A549 (cell line): ENCODE data around the gene PTCD3. TPM values are rescaled to one million over a fixed set of nuclear protein-coding genes. Genes with fewer than 3 reads are reported as not detected.

Experiments used
- ATAC-seq, 2 experiments: fragments of 200-7000 bp in 1 of 2; fragments of >200 bp in 1 of 2; cut with Nextera tagmentation in 1 of 2; cut with Tn5 transposase in 1 of 2; 3 replicates each; pipeline versions ENCODE4 v1.8.0 to v1.9.1; 2018 to 2020; ENCODE audit warnings: mild to moderate bottlenecking in 1 of 2, moderate library complexity in 1 of 2
- CTCF ChIA-PET: fragments of 300-600 bp; sonication (Branson Sonifier 250); formaldehyde crosslinking; extraction: SDS; loops from one replicate; lab custom pipeline; 2021; ENCODE audit warnings: antibody characterized with exemption, inconsistent platforms; lab: Yijun Ruan, JAX
- POLR2A ChIA-PET: fragments of 350-600 bp; formaldehyde crosslinking; extraction: SDS; loops from one replicate; lab custom pipeline; 2021; ENCODE audit warnings: antibody characterized with exemption, inconsistent platforms; lab: Yijun Ruan, JAX
- DNase-seq, 2 experiments: peaks; one replicate each; pipeline versions ENCODE4 v3.0.0 to v3.0.0-alpha.2; 2011 to 2016; ENCODE audit warnings: low read depth in 1 of 2, low spot score in 1 of 2
- FAIRE-seq: peaks from 2 replicates; lab custom pipeline; 2011; peaks lifted over from hg19 to GRCh38; lab: Jason Lieb, UNC
- H3K27ac ChIP-seq, 2 experiments: fragments of >200 bp; sonication (Bioruptor Twin); formaldehyde crosslinking; 3 replicates each; pipeline ENCODE4 v1.5.1; 2016 to 2017
- H3K4me1 ChIP-seq: fragments of >200 bp; sonication (Bioruptor Twin); formaldehyde crosslinking; 3 replicates; pipeline ENCODE4 v1.6.1; 2016
- H3K4me2 ChIP-seq: fragments of >200 bp; sonication (Bioruptor Twin); formaldehyde crosslinking; 3 replicates; pipeline ENCODE4 v1.6.1; 2016
- H3K4me3 ChIP-seq: fragments of >200 bp; sonication (Bioruptor Twin); formaldehyde crosslinking; 3 replicates; pipeline ENCODE4 v1.5.1; 2016
- H3K9me3 ChIP-seq: fragments of >200 bp; sonication (Bioruptor Twin); formaldehyde crosslinking; 3 replicates; pipeline ENCODE4 v1.6.1; 2016
- BCL3 ChIP-seq: fragments of >200 bp; sonication (Bioruptor Twin); formaldehyde crosslinking; IDR thresholded peaks from 3 replicates; pipeline ENCODE4 v1.6.1; 2016
- BHLHE40 ChIP-seq: IDR thresholded peaks from 2 replicates; pipeline ENCODE4 v1.6.1; 2012; ENCODE audit warnings: low read depth, low read length, inconsistent platforms
- CBX8 ChIP-seq: fragments of 200-600 bp; sonication (generic); IDR thresholded peaks from 2 replicates; pipeline ENCODE4 v1.6.1; 2016
- CEBPB ChIP-seq, 2 experiments: fragments of >200 bp in 1 of 2; sonication (Bioruptor Twin) in 1 of 2; formaldehyde crosslinking in 1 of 2; IDR thresholded peaks; 2 replicates each; pipeline ENCODE4 v1.6.1; 2012 to 2016
- CHD2 ChIP-seq: fragments of 150-350 bp; IDR thresholded peaks from 2 replicates; pipeline ENCODE4 v1.6.1; 2014; ENCODE audit warnings: low read length; ENCODE audit not compliant: partially characterized antibody
- CHD4 ChIP-seq: fragments of 200-600 bp; sonication (generic); IDR thresholded peaks from 2 replicates; pipeline ENCODE4 v1.6.1; 2016; ENCODE audit warnings: antibody characterized with exemption, mild to moderate bottlenecking, borderline replicate concordance
- E2F6 ChIP-seq: IDR thresholded peaks from 2 replicates; pipeline ENCODE4 v1.6.1; 2012; ENCODE audit warnings: low read depth, borderline replicate concordance
- EHMT2 ChIP-seq: fragments of 200-600 bp; sonication (generic); IDR thresholded peaks from 2 replicates; pipeline ENCODE4 v1.6.1; 2016; ENCODE audit warnings: antibody characterized with exemption, low read depth, mild to moderate bottlenecking, moderate library complexity
- ELK1 ChIP-seq: fragments of 150-350 bp; IDR thresholded peaks from 2 replicates; pipeline ENCODE4 v1.6.1; 2014; ENCODE audit warnings: low read depth, mild to moderate bottlenecking, low read length
- EP300 ChIP-seq, 2 experiments: fragments of >200 bp; sonication (Bioruptor Twin); formaldehyde crosslinking; IDR thresholded peaks; 2 replicates in 1 of 2; 3 replicates in 1 of 2; pipeline ENCODE4 v1.6.1; 2016 to 2017
- ESRRA ChIP-seq: fragments of 150-350 bp; IDR thresholded peaks from 2 replicates; pipeline ENCODE4 v1.6.1; 2014; ENCODE audit warnings: mild to moderate bottlenecking, low read length, borderline replicate concordance
- FOSL2 ChIP-seq, 2 experiments: fragments of 450-650 bp in 1 of 2; fragments of >200 bp in 1 of 2; sonication (Bioruptor Twin) in 1 of 2; formaldehyde crosslinking; IDR thresholded peaks; 2 replicates each; pipeline versions ENCODE4 v1.5.0 to v1.6.1; 2016 to 2020; ENCODE audit warnings: mild to moderate bottlenecking in 1 of 2, moderate library complexity in 1 of 2
- GATA3 ChIP-seq: IDR thresholded peaks from 2 replicates; pipeline ENCODE4 v1.6.1; 2012; ENCODE audit warnings: borderline replicate concordance
- HDAC2 ChIP-seq: fragments of 200-600 bp; sonication (generic); IDR thresholded peaks from 2 replicates; pipeline ENCODE4 v1.6.1; 2016
- HOXA7 ChIP-seq: fragments of 250-450 bp; sonication (Bioruptor Pico); IDR thresholded peaks from 2 replicates; pipeline ENCODE4 v1.5.0; 2020; ENCODE audit warnings: mild to moderate bottlenecking, moderate library complexity
- HOXB13 ChIP-seq: fragments of 250-450 bp; sonication (Bioruptor Pico); IDR thresholded peaks from 2 replicates; pipeline ENCODE4 v1.5.0; 2020; ENCODE audit warnings: low read depth, mild to moderate bottlenecking, moderate library complexity
- JUN ChIP-seq, 2 experiments: fragments of >200 bp; sonication (Bioruptor Twin); formaldehyde crosslinking; IDR thresholded peaks; 2 replicates in 1 of 2; 3 replicates in 1 of 2; pipeline ENCODE4 v1.6.1; 2016 to 2017
- JUNB ChIP-seq: fragments of >200 bp; sonication (Bioruptor Twin); formaldehyde crosslinking; IDR thresholded peaks from 2 replicates; pipeline ENCODE4 v1.6.1; 2016
- KDM5A ChIP-seq: fragments of 200-600 bp; sonication (generic); IDR thresholded peaks from 2 replicates; pipeline ENCODE4 v1.6.1; 2016; ENCODE audit warnings: antibody characterized with exemption, mild to moderate bottlenecking
- MAFK ChIP-seq: fragments of 450-650 bp; IDR thresholded peaks from 2 replicates; pipeline ENCODE4 v1.6.1; 2014; ENCODE audit not compliant: partially characterized antibody
- MAX ChIP-seq: IDR thresholded peaks from 2 replicates; pipeline ENCODE4 v1.6.1; 2012
- MAZ ChIP-seq: fragments of 150-350 bp; IDR thresholded peaks from 2 replicates; pipeline ENCODE4 v1.6.1; 2014; ENCODE audit warnings: antibody characterized with exemption, low read depth, low read length, borderline replicate concordance
- MYC ChIP-seq: IDR thresholded peaks from 2 replicates; pipeline ENCODE4 v1.6.1; 2012; ENCODE audit warnings: mild to moderate bottlenecking, inconsistent platforms, low read length, improper control_type of control experiment, borderline replicate concordance
- NR3C1 ChIP-seq: fragments of >200 bp; sonication (Bioruptor Twin); formaldehyde crosslinking; IDR thresholded peaks from 3 replicates; pipeline ENCODE4 v1.6.1; 2017
- PHF8 ChIP-seq: fragments of 200-600 bp; sonication (generic); IDR thresholded peaks from 2 replicates; pipeline ENCODE4 v1.6.1; 2016; ENCODE audit warnings: low read depth, mild to moderate bottlenecking, antibody characterized with exemption, moderate library complexity, borderline replicate concordance
- POLR2A ChIP-seq: IDR thresholded peaks from 2 replicates; pipeline ENCODE4 v1.6.1; 2012; ENCODE audit warnings: mild to moderate bottlenecking, low read length
- POLR2AphosphoS2 ChIP-seq: conservative IDR thresholded peaks from 2 replicates; pipeline ENCODE4 v1.6.1; 2012; ENCODE audit warnings: low read length, improper control_type of control experiment, inconsistent platforms
- RARB ChIP-seq: fragments of 250-450 bp; sonication (Bioruptor Pico); IDR thresholded peaks from 2 replicates; pipeline ENCODE4 v1.8.0; 2021; ENCODE audit warnings: mild to moderate bottlenecking, moderate library complexity
- RNF2 ChIP-seq: fragments of 200-600 bp; sonication (generic); IDR thresholded peaks from 2 replicates; pipeline ENCODE4 v1.6.1; 2016; ENCODE audit warnings: low read depth, mild to moderate bottlenecking, antibody characterized with exemption, moderate library complexity, borderline replicate concordance
- TFCP2L1 ChIP-seq: fragments of 250-450 bp; sonication (Bioruptor Pico); IDR thresholded peaks from 2 replicates; pipeline ENCODE4 v1.5.0; 2021; ENCODE audit warnings: mild to moderate bottlenecking
- TP53 ChIP-seq: fragments of 250-450 bp; sonication (Bioruptor Pico); IDR thresholded peaks from 2 replicates; pipeline ENCODE4 v1.5.0; 2021; ENCODE audit warnings: mild to moderate bottlenecking, moderate library complexity
- ZC3H11A ChIP-seq: fragments of 450-650 bp; IDR thresholded peaks from 2 replicates; pipeline ENCODE4 v1.6.1; 2014; ENCODE audit warnings: antibody characterized with exemption, mild to moderate bottlenecking
- WGBS: methylation state at CpG from one replicate; pipeline ENCODE4 v1.1.6; 2017; ENCODE audit errors: missing lambda C conversion rate; 5-methylcytosine and 5-hydroxymethylcytosine counted together
- polyA minus RNA-seq: library from RNA; depleted of rRNA, polyadenylated mRNA; stranded (reverse); fragments of >200 nt; gene quantifications from 2 replicates; pipeline ENCODE4 v1.2.3, GENCODE V29; 2011; rRNA and poly(A)+ RNA removed
- polyA plus RNA-seq, 4 experiments: library from polyadenylated mRNA; depleted of rRNA in 3 of 4; stranded (reverse); fragments of >200 nt; fragmentation: RNase III in 1 of 4; extraction: RNeasy Plus Mini Kit Qiagen cat#74134 plus additional on column Dnase treatment in 1 of 4; gene quantifications; 2 replicates in 3 of 4; 3 replicates in 1 of 4; pipeline ENCODE4 v1.2.3, GENCODE V29; 2011 to 2017

Gene PTCD3
- 175 and 260 TPM in 2 replicates for polyA plus RNA-seq (2011; rRNA removed)
- polyA plus RNA-seq (2012; cell fraction: cytosol; rRNA removed) = 32.2 and 33.2 TPM in 2 replicates
- polyA plus RNA-seq (2012; cell fraction: nucleus; rRNA removed) = 69.0 and 96.0 TPM in 2 replicates
- polyA plus RNA-seq (2017; fragmentation: RNase III; extraction: RNeasy Plus Mini Kit Qiagen cat#74134 plus additional on column Dnase treatment) = 181 to 226 TPM (median 200 TPM) in 3 replicates
- 114 and 141 TPM in 2 replicates for polyA minus RNA-seq

GRCh38 chr2:86105969-86106945 lies at the start of gene PTCD3:
Gene PTCD3 (plus strand): TSS chr2:86106235. CDS start chr2:86106248, 13 bp downstream.
- peak within 1 kb of the TSS; percentile 82 for H3K4me3 ChIP-seq
- H3K9me3 ChIP-seq = no peaks in the 10 kb centered on the region
- peaks cover 26% of the 10 kb centered on the region for H3K4me1 ChIP-seq
- ATAC-seq (peak; percentile 96 to 97), DNase-seq (peak; percentile 93 to 98), FAIRE-seq (peak; percentile 93)
- TF ChIP-seq JUNB = no peak
- peak; percentile 75 for TF ChIP-seq BHLHE40
- TF ChIP-seq EHMT2 = no peak
- TF ChIP-seq CHD4 = no peak
- TF ChIP-seq MAX = peak; percentile 95
- TF ChIP-seq MAZ = peak; percentile 38; the same call in 1 of the 2 replicates
- peak; percentile 48; the same call in 1 of the 2 replicates for TF ChIP-seq HDAC2
- TF ChIP-seq TP53 (CRISPR knock-in tag) = no peak
- peak; percentile 93 for TF ChIP-seq BCL3
- peak; percentile 77 for TF ChIP-seq GATA3
- peak; percentile 7 to 51; a peak in 1 of 4 replicates for TF ChIP-seq CEBPB (IDR thresholded peaks at IDR 0.05)
- peak; percentile 83 to 92; a peak in 3 of 5 replicates for TF ChIP-seq JUN (IDR thresholded peaks at IDR 0.05)
- TF ChIP-seq POLR2AphosphoS2 = no peak
- TF ChIP-seq HOXB13 = no peak
- TF ChIP-seq HOXA7 (CRISPR knock-in tag) = no peak
- TF ChIP-seq KDM5A = peak; percentile 94
- TF ChIP-seq MYC = peak; percentile 30
- peak; percentile 89; the same call in 1 of the 2 replicates for TF ChIP-seq PHF8
- no peak for TF ChIP-seq ESRRA
- TF ChIP-seq CHD2 = no peak
- TF ChIP-seq EP300 (IDR thresholded peaks at IDR 0.05) = no peak
- no peak for TF ChIP-seq NR3C1
- no peak for TF ChIP-seq RNF2
- TF ChIP-seq ZC3H11A = no peak
- TF ChIP-seq RARB (CRISPR knock-in tag) = no peak
- TF ChIP-seq TFCP2L1 (CRISPR knock-in tag) = no peak
- TF ChIP-seq FOSL2 (IDR thresholded peaks at IDR 0.05) = no peak
- TF ChIP-seq FOSL2 (CRISPR knock-in tag; IDR thresholded peaks at IDR 0.05) = no peak; the same call in 1 of the 2 replicates
- TF ChIP-seq MAFK = no peak
- no peak for TF ChIP-seq ELK1
- TF ChIP-seq CBX8 = no peak
- peak; percentile 62; the same call in 1 of the 2 replicates for TF ChIP-seq E2F6
- peak; percentile 96 for TF ChIP-seq POLR2A
- H3K4me2 ChIP-seq = peak within 1 kb of the TSS; percentile 88
- ChIA-PET POLR2A (interaction anchor here (0.7 to 1.8 kb wide), 13 partner anchors 8 to 365 kb away, joined by 3 to 12 read pairs (median 5); partner anchors contain the start of gene IMMT), CTCF (interaction anchor here (0.5 to 2.2 kb wide), 7 partner anchors 12 to 294 kb away, joined by 3 to 8 read pairs (median 5); partner anchors contain the start of gene ST3GAL5)
- WGBS = 2% methylated on average over 44 of the region's 44 CpGs
- peak within 1 kb of the TSS; percentile 87 to 88 for H3K27ac ChIP-seq
